Peyer's patch (tissue), 4 donors: ENCODE data around the gene EDIL3.

ENCODE experiments used
- POLR2A ChIP-seq, 2 donors: fragments of 450-650 bp; IDR thresholded peaks; one replicate each; pipeline ENCODE4 v1.5.1; 2017; ENCODE audit warnings: antibody characterized with exemption in 2 of 2, mild to moderate bottlenecking in 2 of 2, moderate library complexity in 2 of 2
- TF ChIP-seq, protein P1 (sequence below), 6 experiments: fragments of 450-650 bp in 4 of 6; fragments of 200-600 bp in 2 of 6; sonication (generic) in 1 of 6; IDR thresholded peaks; one replicate each; pipeline ENCODE4 v1.5.1; 2017 to 2019; ENCODE audit warnings: antibody characterized with exemption in 6 of 6, mild to moderate bottlenecking in 3 of 6, moderate library complexity in 1 of 6

DNA sequence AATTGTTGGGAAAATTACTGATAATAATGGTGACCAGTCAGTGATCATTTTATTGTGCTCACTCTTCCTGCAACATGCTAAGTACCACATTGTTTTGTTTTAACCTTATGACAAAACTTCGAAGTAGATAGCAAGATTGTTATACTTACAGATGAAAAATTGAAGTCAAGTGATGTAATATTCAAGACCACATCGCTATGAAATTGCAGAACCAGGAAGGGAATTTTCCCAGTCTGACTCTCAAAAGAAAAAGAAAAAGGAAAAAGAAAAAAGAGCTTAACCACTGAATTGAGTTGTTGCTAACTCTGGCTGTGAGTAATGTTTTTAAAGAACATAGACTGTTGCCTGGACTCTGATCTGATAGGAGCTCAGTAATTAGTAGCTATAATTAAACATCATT is 493.4 kb downstream of the EDIL3 start:
- TF ChIP-seq POLR2A (IDR thresholded peaks at IDR 0.05), result no peak
- TF ChIP-seq, protein P1, sequence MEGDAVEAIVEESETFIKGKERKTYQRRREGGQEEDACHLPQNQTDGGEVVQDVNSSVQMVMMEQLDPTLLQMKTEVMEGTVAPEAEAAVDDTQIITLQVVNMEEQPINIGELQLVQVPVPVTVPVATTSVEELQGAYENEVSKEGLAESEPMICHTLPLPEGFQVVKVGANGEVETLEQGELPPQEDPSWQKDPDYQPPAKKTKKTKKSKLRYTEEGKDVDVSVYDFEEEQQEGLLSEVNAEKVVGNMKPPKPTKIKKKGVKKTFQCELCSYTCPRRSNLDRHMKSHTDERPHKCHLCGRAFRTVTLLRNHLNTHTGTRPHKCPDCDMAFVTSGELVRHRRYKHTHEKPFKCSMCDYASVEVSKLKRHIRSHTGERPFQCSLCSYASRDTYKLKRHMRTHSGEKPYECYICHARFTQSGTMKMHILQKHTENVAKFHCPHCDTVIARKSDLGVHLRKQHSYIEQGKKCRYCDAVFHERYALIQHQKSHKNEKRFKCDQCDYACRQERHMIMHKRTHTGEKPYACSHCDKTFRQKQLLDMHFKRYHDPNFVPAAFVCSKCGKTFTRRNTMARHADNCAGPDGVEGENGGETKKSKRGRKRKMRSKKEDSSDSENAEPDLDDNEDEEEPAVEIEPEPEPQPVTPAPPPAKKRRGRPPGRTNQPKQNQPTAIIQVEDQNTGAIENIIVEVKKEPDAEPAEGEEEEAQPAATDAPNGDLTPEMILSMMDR (IDR thresholded peaks at IDR 0.05), result no peak
